ENCODE data around the gene FLOT1.
"Not testable (repeated sequence)": the region's sequence is repeated elsewhere in the genome, so short reads cannot be mapped to it uniquely, and the experiment has no call there.

FLOT1 gene

GRCh38 chr6:30766461-30767157 lies 24.1 kb upstream of the FLOT1 start:
- no peak for DNase-seq

DNA sequence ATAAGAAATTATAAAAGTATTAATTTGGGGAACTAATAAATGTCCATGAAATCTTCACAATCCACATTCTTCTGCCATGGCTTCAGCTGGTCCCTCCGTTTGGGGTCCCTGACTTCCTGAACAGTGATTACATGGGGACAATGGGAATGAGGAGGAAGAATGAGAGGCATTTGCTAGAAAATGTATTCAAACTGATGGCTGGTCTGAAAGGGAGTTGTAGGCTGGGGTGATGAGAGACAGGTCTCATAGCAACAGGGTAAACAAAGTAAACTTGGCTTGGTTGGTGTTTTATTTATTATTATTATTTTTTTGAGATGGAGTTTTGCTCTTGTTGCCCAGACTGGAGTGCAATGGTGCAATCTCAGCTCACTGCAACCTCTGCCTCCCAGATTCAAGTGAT lies 23.0 kb upstream of the FLOT1 start:
- not testable (repeated sequence) for DNase-seq

GRCh38 chr6:30764490-30765043 lies 22.1 kb upstream of the FLOT1 start:
- not testable (repeated sequence) for DNase-seq

DNA sequence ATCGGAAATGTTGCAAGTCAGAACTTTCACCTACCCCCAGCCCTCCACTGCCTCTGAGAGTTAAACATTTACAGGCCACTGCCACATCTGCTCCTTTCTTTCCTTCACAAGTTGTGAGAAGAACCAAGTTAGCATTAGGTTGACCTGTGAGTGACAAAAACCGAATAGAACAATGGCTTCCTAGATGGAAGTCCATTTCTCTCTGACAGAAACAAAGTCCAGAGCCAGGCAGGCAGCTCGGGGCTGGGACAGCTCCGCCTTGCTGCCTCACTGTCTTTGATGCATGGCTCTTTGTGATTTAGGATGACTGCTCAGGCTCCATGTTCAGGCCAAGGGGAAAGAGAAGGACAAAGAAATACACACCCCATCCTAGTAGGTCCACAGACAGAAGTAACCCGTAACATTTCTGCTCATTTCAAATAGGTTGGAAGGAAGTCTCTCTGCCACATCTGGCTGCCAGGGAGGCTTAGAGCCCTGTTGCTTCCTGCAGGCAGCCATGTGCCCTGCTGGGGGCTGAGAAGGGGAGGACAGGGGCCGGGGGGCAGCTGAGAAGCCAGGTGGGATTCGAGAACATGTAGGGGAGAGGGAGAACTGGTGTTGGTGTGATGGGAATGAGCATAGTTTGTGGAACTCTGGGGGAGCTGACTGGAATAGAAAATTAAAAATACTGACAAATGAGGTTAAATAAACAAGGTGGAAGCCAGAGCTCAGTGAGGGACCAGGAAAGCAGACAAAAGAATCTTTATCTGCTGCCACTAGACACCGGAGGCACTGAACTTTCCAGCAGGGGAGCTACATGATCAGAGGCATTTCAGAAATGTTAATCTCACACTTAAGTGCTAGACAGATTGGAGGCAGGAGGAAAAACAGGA lies 21.4 kb upstream of the FLOT1 start:
- DNase-seq: no peak

DNA sequence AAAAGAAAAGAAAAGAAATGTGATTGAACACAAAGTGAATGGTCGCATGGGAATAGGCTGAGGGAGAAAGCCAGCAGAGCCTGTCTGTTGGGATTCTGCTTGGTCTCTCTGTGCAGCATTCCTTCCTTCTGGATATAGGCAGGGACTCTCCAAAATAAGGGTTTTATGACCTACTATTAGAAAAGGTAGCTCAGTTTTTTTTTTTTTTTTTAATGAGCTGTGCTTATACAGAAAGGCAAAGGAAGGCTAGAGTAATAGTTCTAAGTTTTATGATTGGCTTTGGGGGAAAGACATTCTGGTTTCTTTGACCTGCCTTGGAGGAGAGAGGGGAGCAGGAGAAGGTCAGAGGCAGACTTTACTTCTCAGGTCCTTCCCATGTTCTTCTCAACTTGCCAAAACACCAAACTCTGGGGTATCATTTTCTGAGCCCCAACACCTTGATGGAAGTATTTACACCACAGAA lies 20.7 kb upstream of the FLOT1 start:
- no peak for DNase-seq

GRCh38 chr6:30761791-30762429 lies 19.4 kb upstream of the FLOT1 start:
- DNase-seq: no peak

GRCh38 chr6:30760549-30760948 lies 18.1 kb upstream of the FLOT1 start:
- no peak for DNase-seq

DNA sequence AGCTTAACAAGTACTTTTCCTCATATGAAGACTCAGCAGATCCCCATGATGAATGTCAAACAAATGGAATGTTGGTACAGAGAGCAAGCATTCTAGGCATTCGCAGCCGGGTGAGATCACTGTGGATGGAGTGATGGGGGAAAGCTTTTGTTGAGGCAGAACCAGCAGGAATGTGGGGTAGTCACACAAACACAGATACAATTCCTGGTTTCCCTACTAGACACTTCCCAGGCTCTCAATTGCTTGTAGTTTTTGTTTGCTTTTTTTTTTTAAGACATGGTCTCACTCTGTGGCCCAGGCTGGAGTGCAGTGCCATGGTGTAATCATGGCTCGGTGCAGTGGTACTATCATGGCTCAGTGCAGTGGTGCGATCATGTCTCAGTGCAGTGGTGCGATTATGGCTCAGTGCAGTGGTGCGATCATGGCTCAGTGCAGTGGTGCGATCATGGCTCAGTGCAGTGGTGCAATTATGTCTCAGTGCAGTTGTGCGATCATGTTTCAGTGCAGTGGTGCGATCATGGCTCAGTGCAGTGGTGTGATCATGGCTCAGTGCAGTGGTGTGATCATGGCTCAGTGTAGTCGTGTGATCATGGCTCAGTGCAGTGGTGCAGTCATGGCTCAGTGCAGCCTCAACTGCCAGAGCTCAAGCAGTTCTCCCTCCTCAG lies 17.2 kb upstream of the FLOT1 start:
- no peak for DNase-seq

DNA sequence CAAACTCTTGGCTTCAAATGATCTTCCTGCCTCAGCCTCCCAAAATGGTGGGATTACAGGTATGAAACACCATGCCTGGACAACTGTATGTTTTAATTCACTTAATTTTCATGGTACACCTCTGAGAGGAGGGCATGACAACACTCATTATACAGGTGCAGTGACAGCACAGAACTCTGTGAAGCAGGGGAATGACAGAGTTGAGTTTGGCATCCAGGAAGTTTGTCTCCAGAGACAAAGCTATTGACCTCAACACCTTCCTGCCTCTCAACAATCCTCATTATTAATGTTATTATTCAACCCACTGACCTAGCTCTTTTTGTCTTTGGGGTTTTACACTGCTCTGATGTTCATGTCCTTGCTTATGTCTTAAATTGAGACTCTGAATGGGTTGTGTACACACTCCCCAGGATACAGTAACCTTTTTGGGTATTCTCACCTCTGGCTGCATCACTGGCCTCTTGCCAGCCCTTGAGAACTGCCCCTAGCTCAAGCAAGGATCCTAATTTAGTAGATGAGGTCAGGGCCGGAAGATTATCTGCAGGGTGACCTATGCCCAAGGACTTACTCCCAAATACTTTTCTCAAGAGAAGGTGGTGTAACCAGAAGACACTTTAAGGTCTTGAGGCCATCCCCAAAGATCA lies 14.9 kb upstream of the FLOT1 start:
- no peak for DNase-seq

DNA sequence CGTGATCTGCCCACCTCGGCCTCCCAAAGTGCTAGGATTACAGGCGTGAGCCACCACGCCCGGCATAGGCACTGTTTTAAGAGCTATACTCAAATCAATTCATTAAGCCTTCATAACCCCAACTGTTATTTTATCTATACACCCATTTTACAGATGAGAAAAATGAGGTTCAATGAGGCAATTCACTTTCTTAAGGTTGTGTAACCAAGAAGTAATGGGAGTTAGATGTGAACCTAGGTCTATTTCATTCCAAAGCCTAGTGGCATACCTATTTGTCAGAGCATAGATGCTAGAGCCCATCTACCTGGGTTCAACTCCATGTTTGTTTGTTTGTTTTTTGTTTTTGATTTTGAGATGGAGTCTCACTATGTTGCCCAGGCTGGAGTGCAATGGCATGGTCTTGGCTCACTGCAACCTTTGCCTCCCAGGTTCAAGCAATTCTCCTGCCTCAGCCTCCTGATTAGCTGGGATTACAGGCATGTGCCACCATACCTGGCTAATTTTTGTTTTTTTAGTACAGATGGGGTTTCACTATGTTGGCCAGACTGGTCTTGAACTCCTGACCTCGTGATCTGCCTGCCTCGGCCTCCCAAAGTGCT lies 14.0 kb upstream of the FLOT1 start:
- DNase-seq: not testable (repeated sequence)

DNA sequence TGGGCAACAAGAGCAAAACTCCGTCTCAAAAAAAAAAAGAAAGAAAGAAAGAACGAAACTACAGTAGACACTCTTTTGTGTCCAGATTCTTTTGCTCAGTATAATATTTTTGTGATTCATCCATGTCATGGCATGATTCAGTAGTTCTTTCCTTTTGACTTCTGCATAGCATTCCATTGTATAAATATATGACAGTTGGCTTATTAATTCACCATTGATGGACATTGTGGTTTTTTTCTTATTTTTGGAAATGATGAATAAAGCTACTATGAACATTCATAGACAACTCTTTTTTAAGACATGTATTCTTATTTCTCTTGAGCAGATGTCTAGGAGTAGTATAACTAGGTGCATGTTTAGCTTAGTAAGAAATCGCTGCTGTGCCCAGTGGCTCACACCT lies 12.1 kb upstream of the FLOT1 start:
- DNase-seq: no peak

DNA sequence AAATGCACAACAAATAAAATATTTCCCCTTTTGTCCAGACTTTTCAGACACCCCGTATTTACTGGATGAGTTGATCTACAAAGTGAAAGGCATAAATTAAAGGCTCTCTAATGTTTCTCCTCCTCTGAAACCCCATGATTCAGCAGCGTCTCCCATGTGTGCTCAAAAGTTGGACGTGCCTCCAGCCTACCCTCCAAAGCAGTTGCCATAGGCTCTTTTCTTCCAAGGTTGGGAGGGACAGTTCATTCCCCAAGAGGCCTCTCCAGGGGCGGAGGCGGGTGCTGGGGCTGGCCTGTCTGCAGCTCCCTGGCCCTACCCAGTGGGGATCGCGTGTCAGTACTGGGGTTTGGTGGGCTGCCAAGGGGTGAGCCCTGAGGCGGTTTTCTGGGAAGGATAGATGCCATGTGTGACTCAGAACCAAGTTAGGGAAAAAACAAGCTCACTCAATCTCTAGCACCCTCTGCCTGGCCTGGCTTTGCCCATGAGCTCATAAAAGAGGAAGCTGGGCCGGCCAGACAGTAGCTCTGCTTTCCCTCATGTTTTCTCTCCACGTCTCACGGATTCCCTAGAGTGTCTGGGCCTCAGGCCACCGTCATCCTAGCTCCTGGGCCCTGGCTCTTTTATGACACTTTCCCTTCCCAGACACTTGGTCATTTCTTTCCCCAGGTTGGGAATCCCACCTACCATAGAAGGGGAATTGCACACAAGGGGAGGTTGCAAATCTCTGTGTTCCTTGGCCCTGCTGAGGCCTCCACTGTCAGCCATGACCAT lies 9.9 kb upstream of the FLOT1 start:
- DNase-seq: peak; percentile 64

- no peak for DNase-seq
Measured at GRCh38 chr6:30750379-30750668, 7.8 kb upstream of the FLOT1 start.

DNA sequence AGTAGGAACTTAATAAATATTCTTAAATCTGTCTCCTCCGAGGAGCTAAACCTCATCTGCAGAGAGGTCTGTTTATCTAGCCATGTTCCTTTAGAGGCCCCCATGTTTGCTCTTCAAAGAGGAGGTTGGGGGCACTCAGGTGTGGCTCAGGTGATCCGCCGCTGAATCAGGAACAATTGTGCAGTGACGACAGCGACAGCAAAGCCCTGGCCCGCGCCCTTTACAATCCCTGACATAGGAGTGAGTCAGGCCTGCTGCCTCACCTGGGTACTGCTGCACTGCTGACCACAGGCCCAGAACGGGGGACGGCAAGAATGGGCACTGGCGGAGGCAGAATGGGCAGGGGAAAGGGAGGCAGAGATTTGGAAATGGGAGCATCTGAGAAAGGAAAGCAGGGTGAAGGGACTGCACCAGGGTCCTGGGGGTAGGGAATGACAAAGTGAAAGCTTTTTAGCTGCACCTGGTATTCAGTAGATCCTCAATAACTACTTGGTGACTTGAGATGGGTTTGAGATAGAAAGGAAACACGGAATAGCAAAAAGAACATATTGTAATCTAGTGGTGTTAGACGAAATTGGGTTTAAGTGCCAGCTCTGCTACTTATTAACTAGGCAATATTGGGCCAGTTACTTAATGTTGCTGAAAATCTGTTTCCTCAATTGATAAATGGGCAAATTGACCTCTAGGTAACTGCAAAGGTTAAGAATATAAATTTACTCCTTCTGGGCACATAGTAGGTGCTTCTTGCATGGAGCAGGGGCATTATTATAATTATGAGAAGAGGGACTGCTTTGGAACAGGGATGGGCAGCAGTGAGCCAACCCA lies 7.3 kb upstream of the FLOT1 start:
- no peak for DNase-seq

DNA sequence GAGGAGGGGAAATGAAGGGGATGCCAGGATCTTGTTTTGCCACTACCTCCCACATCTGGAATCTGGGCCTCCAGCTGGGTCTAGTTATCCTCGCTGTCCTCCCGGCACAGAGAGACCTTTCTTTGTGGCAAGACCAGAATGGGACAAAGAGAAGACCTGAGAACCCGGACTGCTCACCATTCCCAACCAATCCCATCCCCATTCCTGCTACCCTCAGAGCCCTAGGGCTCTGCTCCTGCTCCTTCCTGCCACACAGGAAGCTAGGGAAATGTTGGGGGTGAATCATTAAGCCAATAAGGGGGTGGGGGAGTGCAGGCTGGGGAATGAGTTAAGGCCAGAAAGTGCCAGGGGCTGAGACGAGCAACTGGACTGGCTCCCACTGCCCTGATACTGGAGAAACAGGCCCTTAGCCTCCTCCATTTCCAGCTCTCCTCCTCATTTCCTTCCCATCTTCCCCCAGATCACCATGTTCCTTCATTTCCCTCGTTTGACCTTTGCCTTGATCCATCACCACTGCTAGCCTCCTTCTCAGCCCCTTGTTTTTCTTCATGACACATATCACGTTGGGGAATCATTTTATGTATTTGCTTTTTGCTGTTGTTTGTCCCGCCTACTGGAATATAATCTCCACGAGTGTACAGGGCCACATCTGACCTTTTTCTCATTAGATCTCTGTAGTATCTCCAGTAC lies 6.5 kb upstream of the FLOT1 start:
- DNase-seq: no peak

DNA sequence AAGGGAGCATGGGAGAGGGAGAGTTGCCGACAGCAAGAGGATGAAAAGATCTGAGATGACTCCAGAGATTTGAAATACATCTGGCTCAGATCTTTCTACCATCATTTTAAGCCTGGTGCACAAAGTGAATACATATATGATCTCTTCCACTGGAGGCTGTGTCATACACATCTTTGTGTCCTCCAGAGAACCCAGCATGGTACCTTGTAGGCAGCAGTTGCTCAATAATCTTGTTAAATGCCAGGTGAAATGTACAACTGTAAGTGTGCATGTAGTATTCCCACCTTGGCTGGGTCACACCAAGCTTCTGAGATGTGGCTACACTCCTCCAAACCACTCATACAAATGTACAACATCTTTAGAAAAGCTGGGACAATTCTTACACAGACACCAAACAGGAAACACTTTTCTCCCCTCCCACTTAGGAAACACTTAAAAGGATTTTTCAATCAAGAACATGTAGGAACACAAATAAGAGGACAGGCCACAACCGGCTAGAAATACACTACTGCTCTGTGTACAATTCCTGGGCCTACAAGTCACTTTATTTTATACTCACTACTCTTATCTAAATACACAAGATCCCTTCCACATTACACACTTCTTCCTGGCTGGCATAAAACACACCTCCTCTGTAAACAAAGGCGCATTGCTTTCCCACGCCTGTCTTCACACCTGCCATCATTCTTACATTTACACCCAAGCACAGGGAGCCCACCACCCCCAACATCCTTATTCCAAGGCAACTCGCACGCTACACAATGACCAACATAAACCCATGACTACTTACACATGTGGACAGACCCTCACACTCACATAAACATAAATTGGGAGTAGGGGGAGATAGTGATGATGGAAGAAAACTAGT lies 5.6 kb upstream of the FLOT1 start:
- no peak for DNase-seq

DNA sequence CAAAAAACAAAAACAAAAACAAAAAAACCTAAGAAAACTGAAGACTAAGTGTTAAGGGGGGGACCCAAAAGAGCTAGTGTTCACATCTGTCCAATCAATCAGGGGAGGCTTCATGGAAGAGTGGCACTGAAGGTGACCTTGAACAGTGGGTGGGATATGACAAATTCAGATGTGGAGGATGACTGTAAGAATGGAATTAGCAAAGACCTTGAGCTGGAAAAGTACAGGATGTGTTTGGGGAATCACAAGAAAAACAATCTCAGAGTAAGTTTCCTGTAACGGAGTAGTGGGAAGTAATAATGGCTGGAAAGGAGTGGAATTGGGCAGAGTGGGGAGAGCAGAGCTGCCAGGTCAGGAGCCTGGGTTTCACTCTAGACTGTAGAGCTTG lies 4.8 kb upstream of the FLOT1 start:
- no peak for DNase-seq

GRCh38 chr6:30744054-30744805 lies 1.7 kb upstream of the FLOT1 start, which contains the start of gene IER3:
IER3 (minus strand) TSS chr6:30744547; CDS start chr6:30744518, 29 bp downstream.
- DNase-seq: peak; percentile 38

Data from DMS79 (cell line).